Fibroblast of lung (primary cell): ENCODE results near the gene SON. TPM values are rescaled to one million over a fixed set of nuclear protein-coding genes. Genes with fewer than 3 reads are reported as not detected.

Experiments used
- DNase-seq, 2 donors: peaks; one replicate each; pipeline versions ENCODE4 v3.0.0 to v3.0.0-alpha.2; 2010; ENCODE audit warnings: low read depth in 2 of 2
- H2AFZ ChIP-seq: 2 replicates; pipeline ENCODE4 v1.5.1; 2012; ENCODE audit warnings: low read length, control low read depth, inconsistent platforms
- H3K27ac ChIP-seq: 2 replicates; pipeline ENCODE4 v1.5.1; 2011; ENCODE audit warnings: low read length, control low read depth; ENCODE audit not compliant: insufficient read depth
- H3K27me3 ChIP-seq: 2 replicates; pipeline ENCODE4 v1.5.1; 2011; ENCODE audit warnings: mild to moderate bottlenecking, low read length; ENCODE audit not compliant: control insufficient read depth, insufficient read depth
- H3K36me3 ChIP-seq: 2 replicates; pipeline ENCODE4 v1.5.1; 2011; ENCODE audit warnings: low read length; ENCODE audit not compliant: control insufficient read depth, insufficient read depth
- H3K4me1 ChIP-seq: 2 replicates; pipeline ENCODE4 v1.5.1; 2011; ENCODE audit warnings: low read length; ENCODE audit not compliant: control insufficient read depth, insufficient read depth; ENCODE audit errors: extremely low read depth
- H3K4me2 ChIP-seq: 2 replicates; pipeline ENCODE4 v1.5.1; 2011; ENCODE audit warnings: low read length, control low read depth; ENCODE audit not compliant: insufficient read depth; ENCODE audit errors: extremely low read depth
- H3K4me3 ChIP-seq, 4 experiments: fragments of 200-600 bp in 1 of 4; sonication (generic) in 1 of 4; replicated peaks in 1 of 4; 2 replicates each; pipeline ENCODE4 v1.5.1; 2011 to 2016; ENCODE audit warnings: low read length in 4 of 4, low read depth in 3 of 4, mild to moderate bottlenecking in 3 of 4, control low read depth in 2 of 4, inconsistent platforms in 1 of 4, mixed read lengths in 1 of 4; ENCODE audit not compliant: insufficient read depth in 1 of 4; ENCODE audit errors: control extremely low read depth in 1 of 4
- H3K79me2 ChIP-seq: 2 replicates; pipeline ENCODE4 v1.5.1; 2012; ENCODE audit warnings: mild to moderate bottlenecking, low read length, inconsistent platforms; ENCODE audit not compliant: control insufficient read depth, insufficient read depth
- H3K9ac ChIP-seq: 2 replicates; pipeline ENCODE4 v1.5.1; 2011; ENCODE audit warnings: mild to moderate bottlenecking, low read length, control low read depth; ENCODE audit not compliant: insufficient read depth
- H3K9me3 ChIP-seq: 2 replicates; pipeline ENCODE4 v1.5.1; 2012; ENCODE audit warnings: low read depth, low read length; ENCODE audit not compliant: control insufficient read depth, insufficient read depth
- H4K20me1 ChIP-seq: 2 replicates; pipeline ENCODE4 v1.5.1; 2011; ENCODE audit warnings: low read length; ENCODE audit not compliant: control insufficient read depth, insufficient read depth; ENCODE audit errors: extremely low read depth
- EZH2 ChIP-seq: IDR thresholded peaks from 2 replicates; pipeline ENCODE4 v1.5.1; 2012; ENCODE audit warnings: low read length, control low read depth, mild to moderate bottlenecking; ENCODE audit errors: missing control alignments
- polyA plus RNA-seq, 2 donors: library from polyadenylated mRNA; depleted of rRNA in 1 of 2; stranded (reverse) in 1 of 2; unstranded in 1 of 2; fragments of >200 nt; gene quantifications; 2 replicates each; pipeline ENCODE4 v1.2.1, GENCODE V29; 2011 to 2012; ENCODE audit warnings: missing spikeins in 1 of 2
- total RNA-seq: library from RNA; depleted of rRNA; stranded (reverse); fragments of >200 nt; gene quantifications from 2 replicates; pipeline ENCODE4 v1.2.1, GENCODE V29; 2014
- TF ChIP-seq, protein P1 (sequence below), 2 donors: IDR thresholded peaks in 1 of 2; conservative IDR thresholded peaks in 1 of 2; 1 replicate in 1 of 2; 2 replicates in 1 of 2; pipeline ENCODE4 v1.5.1; 2011 to 2012; ENCODE audit warnings: low read length in 2 of 2, control low read depth in 1 of 2, inconsistent platforms in 1 of 2, low read depth in 1 of 2, mild to moderate bottlenecking in 1 of 2

SON gene
- total and polyA plus RNA-seq, 2 donors (not counting 1 experiment from before 2014, with no cell fraction given) = 85.0 to 131 TPM

- TF ChIP-seq, protein P1, sequence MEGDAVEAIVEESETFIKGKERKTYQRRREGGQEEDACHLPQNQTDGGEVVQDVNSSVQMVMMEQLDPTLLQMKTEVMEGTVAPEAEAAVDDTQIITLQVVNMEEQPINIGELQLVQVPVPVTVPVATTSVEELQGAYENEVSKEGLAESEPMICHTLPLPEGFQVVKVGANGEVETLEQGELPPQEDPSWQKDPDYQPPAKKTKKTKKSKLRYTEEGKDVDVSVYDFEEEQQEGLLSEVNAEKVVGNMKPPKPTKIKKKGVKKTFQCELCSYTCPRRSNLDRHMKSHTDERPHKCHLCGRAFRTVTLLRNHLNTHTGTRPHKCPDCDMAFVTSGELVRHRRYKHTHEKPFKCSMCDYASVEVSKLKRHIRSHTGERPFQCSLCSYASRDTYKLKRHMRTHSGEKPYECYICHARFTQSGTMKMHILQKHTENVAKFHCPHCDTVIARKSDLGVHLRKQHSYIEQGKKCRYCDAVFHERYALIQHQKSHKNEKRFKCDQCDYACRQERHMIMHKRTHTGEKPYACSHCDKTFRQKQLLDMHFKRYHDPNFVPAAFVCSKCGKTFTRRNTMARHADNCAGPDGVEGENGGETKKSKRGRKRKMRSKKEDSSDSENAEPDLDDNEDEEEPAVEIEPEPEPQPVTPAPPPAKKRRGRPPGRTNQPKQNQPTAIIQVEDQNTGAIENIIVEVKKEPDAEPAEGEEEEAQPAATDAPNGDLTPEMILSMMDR (conservative IDR thresholded peaks at IDR 0.05 in 1 of 2, IDR thresholded peaks at IDR 0.05 in 1 of 2; ENCODE audit: low read depth in 1 of 2, low read length in 2 of 2) = no peak
- TF ChIP-seq EZH2 = no peak
- Histone ChIP-seq H3K79me2 (peaks cover 26% of the 10 kb centered on the region), H3K9ac (no peak overlapping the region)
Observed at GRCh38 chr21:33586927-33587326, 44.1 kb downstream of the SON start.

GRCh38 chr21:33587792-33588484 is 45.1 kb downstream of the SON start:
- Histone ChIP-seq H3K4me3 (peak overlapping the region; percentile 54 to 88 (median 78)), H3K79me2 (peaks cover 26% of the 10 kb centered on the region), H3K9ac (peak overlapping the region; percentile 87), H2AFZ (peak overlapping the region; percentile 15), H3K4me1 (peaks cover 2% of the 10 kb centered on the region), H3K27me3 (no peaks in the 10 kb centered on the region), H4K20me1 (no peaks in the 10 kb centered on the region), H3K4me2 (peak overlapping the region; percentile 79), H3K36me3 (peaks cover 4% of the 10 kb centered on the region), H3K9me3 (no peaks in the 10 kb centered on the region), H3K27ac (peak overlapping the region; percentile 91)
- no peak for TF ChIP-seq EZH2
- TF ChIP-seq, protein P1 (conservative IDR thresholded peaks at IDR 0.05 in 1 of 2, IDR thresholded peaks at IDR 0.05 in 1 of 2; ENCODE audit: low read depth in 1 of 2, low read length in 2 of 2) = no peak
- peak; percentile 26 to 38 for DNase-seq

More at GRCh38 chr21:33586927-33587326, 44.1 kb downstream of the SON start:
- Histone ChIP-seq H3K4me1 (peaks cover 2% of the 10 kb centered on the region), H3K4me3 (peak overlapping the region in 2 of 4 experiments; percentile 88), H2AFZ (no peak overlapping the region), H3K4me2 (peak overlapping the region; percentile 79), H3K9me3 (no peaks in the 10 kb centered on the region), H3K36me3 (peaks cover 5% of the 10 kb centered on the region), H3K27ac (no peak overlapping the region), H3K27me3 (no peaks in the 10 kb centered on the region), H4K20me1 (no peaks in the 10 kb centered on the region)
- no peak for DNase-seq

DNA sequence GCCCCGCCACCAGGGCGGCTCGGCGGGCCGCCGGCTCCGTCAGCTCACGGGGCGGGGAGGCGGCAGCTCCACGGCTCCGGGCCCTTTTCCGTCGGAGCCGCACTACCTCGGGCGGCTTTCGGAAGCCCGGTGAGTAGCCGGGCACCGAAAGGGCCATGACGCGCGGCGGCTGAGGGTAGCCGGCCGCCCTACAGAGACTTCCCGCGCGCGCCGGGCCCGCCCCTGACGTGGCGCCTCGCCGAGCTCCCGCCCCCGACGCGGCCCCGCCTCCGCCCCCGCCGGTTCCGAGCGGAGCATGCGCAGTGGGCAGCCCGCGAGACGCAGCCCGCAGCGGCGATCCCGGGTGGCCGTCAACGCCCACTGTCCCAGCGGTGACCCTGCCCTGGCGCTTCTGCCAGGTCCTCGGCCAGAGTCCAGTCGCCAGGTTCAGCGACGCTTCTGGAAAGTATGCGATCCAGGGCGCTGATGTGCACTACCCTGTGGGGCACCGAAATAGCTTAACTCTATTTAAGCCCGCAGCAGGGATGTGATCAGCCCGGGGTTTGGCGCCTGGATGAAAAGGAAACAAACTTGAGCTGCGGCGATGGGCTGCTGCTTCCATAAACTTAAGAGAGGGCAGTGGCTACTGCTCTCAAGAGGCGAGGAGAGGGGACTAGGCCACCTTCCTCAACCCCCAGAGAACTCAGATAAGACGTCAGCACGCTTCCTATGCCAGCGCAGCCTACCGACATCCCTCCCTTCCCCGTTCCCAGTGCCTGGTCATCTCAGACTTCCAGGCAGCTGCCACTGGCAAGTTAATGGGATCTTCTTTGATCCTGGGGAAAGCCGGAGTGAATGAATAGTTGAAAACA is 45.9 kb downstream of the SON start, which contains the start of gene DONSON:
DONSON (minus strand) TSS at position 200 of the 851 bp plus-strand sequence; CDS start at position 157, 43 bp downstream.
- peak within 1 kb of the TSS; percentile 89 for H2AFZ ChIP-seq
- peak within 1 kb of the TSS; percentile 91 for H3K27ac ChIP-seq
- DNase-seq = peak; percentile 72 to 73
- peaks cover 2% of the 10 kb centered on the region for H3K4me1 ChIP-seq
- H3K9ac ChIP-seq = peak within 1 kb of the TSS; percentile 87
- H3K36me3 ChIP-seq = peaks cover 4% of the 10 kb centered on the region
- H3K4me2 ChIP-seq = peak within 1 kb of the TSS; percentile 92
- TF ChIP-seq, protein P1 (conservative IDR thresholded peaks at IDR 0.05 in 1 of 2, IDR thresholded peaks at IDR 0.05 in 1 of 2; ENCODE audit: low read depth in 1 of 2, low read length in 2 of 2) = no peak
- TF ChIP-seq EZH2 = no peak
- H4K20me1 ChIP-seq = no peaks in the 10 kb centered on the region
- no peaks in the 10 kb centered on the region for H3K9me3 ChIP-seq
- H3K27me3 ChIP-seq = no peaks in the 10 kb centered on the region
- H3K4me3 ChIP-seq = peak within 1 kb of the TSS; percentile 54 to 88 (median 78)
- peaks cover 26% of the 10 kb centered on the region for H3K79me2 ChIP-seq
